ENCODE results near the gene DCST2.

DNA sequence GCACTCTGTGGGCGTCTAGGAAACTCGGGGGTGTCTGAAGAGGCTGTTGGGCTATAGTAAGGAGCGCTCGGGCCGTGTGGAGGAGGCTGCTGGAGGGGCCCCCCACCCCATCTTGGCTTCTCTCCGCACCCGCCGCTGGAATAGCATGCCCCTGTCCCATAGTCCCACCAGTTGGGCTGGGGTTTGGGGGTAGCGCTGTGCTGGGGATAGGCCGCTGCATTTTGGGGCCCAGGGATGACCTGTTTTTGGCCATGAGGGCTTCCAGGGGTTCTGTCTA lies 45.6 kb upstream of the DCST2 start:
- TF ChIP-seq, protein P1, sequence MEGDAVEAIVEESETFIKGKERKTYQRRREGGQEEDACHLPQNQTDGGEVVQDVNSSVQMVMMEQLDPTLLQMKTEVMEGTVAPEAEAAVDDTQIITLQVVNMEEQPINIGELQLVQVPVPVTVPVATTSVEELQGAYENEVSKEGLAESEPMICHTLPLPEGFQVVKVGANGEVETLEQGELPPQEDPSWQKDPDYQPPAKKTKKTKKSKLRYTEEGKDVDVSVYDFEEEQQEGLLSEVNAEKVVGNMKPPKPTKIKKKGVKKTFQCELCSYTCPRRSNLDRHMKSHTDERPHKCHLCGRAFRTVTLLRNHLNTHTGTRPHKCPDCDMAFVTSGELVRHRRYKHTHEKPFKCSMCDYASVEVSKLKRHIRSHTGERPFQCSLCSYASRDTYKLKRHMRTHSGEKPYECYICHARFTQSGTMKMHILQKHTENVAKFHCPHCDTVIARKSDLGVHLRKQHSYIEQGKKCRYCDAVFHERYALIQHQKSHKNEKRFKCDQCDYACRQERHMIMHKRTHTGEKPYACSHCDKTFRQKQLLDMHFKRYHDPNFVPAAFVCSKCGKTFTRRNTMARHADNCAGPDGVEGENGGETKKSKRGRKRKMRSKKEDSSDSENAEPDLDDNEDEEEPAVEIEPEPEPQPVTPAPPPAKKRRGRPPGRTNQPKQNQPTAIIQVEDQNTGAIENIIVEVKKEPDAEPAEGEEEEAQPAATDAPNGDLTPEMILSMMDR (IDR thresholded peaks at IDR 0.05), result no peak
- no peak for TF ChIP-seq POLR2A (IDR thresholded peaks at IDR 0.05)

All from body of pancreas (tissue), 4 donors.